GM18861 (cell line): ENCODE measurements around the gene PTH1R.

Experiments
- ATAC-seq: cut with Tn5 transposase; IDR thresholded peaks from one replicate; pipeline ENCODE4 v1.9.1; 2021; ENCODE audit not compliant: unreplicated experiment

The PTH1R gene

GRCh38 chr3:46926871-46927717 lies 49.6 kb downstream of the PTH1R start:
- peak; percentile 46 for ATAC-seq

DNA sequence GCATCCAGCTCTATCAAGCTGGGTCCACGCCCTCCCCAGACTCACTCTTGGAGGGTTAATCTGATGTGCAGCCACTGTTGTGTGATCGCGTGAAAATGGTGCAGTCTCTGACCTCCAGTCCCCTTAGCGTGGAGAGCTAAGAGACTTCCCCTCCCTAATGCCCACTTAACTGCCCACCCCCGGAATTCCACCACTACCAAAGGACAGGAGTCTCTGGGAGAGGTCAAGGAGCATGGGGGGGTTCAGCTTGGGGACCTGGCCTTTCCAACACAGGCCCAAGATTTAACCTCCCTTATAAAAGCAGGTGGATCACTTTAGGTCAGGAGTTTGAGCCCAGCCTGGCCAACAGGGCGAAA lies 50.2 kb downstream of the PTH1R start:
- no peak for ATAC-seq

DNA sequence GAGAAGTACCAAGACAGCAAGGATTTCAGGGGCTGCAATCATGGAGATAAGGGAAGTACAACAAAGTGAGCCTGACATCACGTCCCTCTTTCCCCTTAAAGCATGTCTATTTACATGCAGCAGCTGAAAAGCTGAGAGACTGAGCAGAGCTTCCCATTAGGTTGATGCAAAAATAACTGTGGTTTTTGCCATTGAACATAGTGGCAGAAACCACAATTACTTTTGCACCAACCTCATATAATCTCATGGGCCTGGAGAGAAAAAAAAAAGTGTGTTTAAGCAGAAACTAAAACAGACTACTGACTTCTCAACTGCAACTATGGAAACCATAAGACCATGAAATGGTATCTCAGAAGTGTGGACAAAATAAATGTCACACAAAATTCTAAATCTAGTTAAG lies 50.8 kb downstream of the PTH1R start:
- ATAC-seq = no peak

DNA sequence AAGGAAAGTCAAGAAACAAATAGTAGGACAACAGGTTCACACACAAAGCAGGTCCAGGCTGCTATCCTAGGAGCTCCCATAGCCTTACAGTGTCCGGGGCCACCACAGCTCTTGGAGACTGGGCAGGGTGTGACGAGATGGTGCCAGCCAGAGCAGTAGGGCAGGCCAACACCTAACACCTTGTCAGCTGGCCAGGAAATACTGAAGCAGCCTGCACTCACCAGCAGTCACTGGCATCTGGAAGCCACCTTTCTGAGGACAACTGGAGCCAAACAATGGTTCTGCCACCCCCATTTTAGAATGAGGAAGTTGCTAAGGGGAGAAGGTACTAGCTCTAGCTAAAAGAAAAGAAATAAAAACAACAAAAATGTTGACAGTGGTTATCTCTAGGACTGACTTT lies 51.8 kb downstream of the PTH1R start:
- no peak for ATAC-seq

DNA sequence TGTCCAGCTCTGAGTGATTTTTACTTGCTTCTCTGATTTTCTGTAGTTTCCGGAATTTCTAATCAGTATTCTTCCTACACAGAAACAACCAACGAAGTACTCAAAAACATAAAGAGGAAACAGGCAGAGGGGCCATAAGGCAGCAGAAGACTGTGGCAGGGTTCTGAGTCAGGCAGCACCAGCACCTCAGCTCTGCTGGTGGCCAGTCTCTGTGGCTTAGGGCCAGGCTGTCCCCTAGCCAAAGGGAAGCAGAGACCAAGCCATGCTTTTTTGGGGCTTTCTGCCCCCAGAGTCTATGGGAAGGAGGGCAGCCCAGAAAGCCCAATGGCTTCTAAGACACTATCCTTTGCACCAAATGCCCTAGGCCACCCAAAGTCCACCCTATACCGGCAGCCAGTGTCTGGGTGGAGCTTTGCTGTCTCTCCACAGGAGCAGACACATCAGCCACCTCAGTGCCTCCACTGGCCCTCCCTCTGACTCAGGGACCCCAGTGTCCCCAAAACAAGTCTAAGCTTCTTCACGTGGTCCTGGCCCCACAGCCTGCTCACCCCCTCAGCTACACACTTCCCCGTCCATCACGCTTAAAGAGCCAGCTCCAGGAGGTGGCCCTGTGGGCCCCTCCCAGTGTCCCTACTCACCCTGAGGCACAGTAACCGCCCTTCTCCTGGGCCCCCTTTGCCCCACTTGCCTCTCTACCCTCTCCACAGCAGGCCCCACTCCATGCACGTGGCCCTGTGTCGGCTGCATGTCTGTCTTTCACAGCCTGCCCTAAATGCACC lies 52.8 kb downstream of the PTH1R start:
- ATAC-seq = no peak

DNA sequence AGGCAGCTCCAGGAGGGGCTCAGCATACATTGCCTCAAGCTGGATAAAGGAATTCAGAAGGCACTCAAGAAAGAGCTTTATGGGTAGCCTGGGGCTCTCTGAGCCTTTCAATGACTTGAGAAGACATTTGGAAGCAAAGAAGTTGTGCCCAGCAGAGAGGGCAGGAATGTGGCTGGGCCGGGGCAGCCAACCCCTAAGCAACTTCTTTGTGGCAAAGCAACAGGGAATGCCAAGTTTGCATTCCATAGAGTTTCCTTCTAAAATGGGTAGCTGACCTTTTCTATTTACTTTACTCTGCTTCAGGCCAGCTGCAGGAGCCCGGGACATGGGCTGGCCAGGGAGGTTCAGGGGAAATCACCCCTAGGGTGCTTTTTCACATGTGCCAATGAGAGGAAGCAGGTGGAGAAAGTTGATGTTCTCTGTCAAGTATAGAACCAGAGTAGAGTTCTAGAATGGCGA lies 53.5 kb downstream of the PTH1R start:
- no peak for ATAC-seq

GRCh38 chr3:46931631-46932331 lies 54.3 kb downstream of the PTH1R start:
- no peak for ATAC-seq

GRCh38 chr3:46932455-46933225 lies 55.1 kb downstream of the PTH1R start:
- no peak for ATAC-seq

DNA sequence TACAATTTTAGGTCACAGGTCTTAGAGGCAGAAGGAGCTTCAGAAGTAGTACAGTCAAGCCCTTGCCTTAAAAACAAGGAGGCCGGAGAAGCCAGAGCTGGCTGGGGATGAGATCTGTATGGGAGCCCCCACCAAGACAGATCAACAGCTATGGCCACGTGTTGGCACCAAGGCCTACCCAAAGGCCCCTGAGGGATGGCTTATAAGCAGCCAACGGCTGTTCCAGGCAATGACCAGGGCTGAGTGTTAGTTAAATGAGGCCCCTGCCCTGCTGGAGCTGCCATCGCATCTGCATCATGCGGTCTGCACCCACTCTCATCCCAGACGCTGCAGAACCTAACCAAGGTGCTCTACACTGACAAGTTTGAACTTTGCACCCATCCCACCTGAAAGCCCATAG lies 55.7 kb downstream of the PTH1R start:
- ATAC-seq = no peak

GRCh38 chr3:46934072-46934471 lies 56.6 kb downstream of the PTH1R start:
- no peak for ATAC-seq

- ATAC-seq = no peak
These were observed 57.1 kb downstream of the PTH1R start for GRCh38 chr3:46934498-46935167.

GRCh38 chr3:46935168-46935858 lies 57.8 kb downstream of the PTH1R start:
- ATAC-seq = no peak

- no peak for ATAC-seq
These were observed 58.6 kb downstream of the PTH1R start for GRCh38 chr3:46935989-46936558.

DNA sequence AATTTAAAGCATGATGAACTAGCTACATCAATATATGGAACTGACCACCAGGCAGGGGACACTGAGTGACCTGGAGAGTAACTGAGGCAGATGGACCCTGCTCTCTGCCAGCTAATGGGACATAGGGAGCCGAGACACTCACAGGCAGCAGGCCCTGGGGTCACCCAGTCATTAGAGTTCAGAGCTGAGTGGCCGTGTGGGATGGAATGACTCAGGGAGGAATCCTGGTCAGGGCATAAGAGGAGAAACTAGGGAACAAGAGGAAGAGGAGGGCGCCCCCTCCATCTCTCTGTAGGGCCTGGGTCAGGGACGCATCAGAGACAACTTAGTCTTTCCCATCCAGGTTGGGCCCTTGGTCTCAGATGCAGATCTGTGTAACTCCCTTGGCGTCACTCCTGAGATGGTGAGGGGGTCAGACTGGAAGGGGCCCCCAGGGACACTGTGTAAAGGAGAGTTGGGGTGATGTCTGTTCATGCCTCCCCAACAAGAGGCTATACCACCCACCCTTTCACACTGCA lies 59.3 kb downstream of the PTH1R start:
- ATAC-seq = no peak

GRCh38 chr3:46938118-46938517 lies 60.6 kb downstream of the PTH1R start:
- no peak for ATAC-seq

GRCh38 chr3:46939578-46940445 lies 62.3 kb downstream of the PTH1R start:
- no peak for ATAC-seq

DNA sequence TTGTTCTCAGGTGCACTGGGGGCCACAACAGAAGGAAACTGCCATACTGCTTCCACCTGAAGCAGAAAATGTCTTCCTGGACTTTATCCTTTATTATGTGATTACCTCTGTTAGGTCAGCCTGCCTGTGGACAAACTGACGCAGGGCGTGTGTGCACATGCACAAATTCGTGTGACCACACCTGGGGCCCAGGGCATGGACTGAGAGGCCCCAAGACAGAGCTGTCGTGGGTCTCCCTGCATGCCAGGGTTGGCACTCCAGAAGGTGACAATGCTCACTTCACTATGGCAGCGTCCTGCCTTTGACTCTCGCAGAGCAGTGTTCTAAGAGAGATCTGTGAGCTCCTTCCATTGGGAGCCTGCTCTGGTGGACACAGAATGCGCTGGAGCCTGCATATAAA lies 64.6 kb downstream of the PTH1R start:
- ATAC-seq = no peak
